Activated CD4-positive, alpha-beta T cell treated with anti-CD3 and anti-CD28 coated beads, Interleukin-2, amount 50 U/mL, for 48 hours (primary cell): ENCODE data around the gene GJB1.
"Not testable (repeated sequence)": the region's sequence is repeated elsewhere in the genome, so short reads cannot be mapped to it uniquely, and the experiment has no call there.

Experiments
- DNase-seq, 2 experiments: peaks; one replicate each; pipeline ENCODE4 v3.0.0-alpha.2; 2020

Gene GJB1

DNA sequence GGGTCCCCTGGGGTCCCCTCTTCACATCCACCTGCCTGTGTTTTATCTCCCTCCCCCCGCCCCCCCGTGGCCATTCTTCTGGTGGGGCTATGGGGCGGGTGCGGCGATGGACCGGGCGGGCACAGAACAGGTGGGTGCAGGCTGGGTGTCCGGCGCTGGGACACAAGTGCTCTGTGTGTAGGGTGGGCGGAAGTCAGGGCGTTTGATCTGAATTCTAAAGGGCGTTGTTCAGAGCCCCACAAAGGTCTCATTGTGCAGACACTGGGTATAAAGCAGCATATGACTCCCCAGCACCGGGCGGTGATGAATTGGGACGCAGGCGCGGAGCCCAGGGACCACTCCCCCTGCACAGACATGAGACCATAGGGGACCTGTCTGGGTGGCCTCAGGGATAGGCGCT, at the start of gene GJB1:
TSS of gene GJB1 (plus strand) at position 296 of the 400 bp plus-strand sequence. CDS start 484 bp downstream, outside the sequence.
- no peak for DNase-seq

DNA sequence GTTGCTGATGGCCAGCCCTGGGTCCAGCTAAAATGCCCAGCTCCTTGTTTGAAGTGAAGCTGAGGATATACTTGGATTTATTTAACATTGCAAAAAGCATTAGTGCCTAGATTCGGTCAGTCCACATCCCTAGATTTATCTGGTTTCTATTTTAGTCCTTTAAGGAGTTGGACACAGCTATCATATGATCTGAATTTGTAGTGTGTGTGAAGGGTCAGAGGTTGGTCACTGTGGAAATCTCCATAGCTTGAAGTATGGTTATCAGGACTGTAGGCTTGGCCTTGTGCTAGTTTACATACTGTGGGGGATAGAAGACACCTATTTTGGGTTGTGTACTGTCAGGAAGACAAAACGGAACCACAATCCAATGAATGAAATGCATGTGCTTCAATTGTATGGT, 49.6 kb upstream of the GJB1 start:
- DNase-seq, result no peak

DNA sequence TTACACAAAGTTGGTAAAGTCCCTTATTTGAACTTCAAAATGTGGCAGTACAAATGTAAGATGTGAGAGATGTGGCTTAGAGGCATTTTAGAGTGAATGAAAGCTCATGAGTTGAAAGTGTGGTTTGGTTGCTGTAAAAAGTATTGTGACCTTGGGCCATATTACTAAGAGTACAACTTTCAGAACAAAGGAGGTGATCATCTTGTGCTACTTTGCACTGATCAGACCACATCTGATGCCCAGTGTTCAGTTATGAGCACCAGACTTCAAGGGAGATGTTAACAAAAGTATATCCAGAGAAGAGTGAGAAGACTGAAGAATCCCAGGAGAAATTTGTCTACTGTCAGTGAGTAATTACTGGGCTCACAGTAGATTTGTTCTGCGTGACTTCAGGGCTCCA, 48.2 kb upstream of the GJB1 start:
- no peak for DNase-seq

DNA sequence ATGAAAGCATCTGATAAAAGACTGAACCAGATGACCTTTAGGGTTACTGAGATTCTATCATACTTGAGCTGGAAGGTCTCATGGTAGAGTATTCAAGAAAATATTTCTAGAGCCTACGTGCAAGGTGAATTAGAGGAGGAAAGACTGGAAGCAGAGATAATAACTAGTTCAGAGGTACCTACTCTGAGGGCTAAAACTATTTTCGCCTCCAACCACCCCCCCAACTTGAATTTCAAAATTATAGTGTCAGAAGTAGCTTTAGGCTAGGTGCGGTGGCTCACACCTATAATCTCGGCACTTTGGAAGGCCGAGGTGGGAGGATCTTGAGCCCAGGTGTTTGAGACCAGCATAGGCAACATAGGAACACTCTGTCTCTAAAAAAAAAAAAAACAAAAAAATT, 47.5 kb upstream of the GJB1 start:
- DNase-seq, result no peak

DNA sequence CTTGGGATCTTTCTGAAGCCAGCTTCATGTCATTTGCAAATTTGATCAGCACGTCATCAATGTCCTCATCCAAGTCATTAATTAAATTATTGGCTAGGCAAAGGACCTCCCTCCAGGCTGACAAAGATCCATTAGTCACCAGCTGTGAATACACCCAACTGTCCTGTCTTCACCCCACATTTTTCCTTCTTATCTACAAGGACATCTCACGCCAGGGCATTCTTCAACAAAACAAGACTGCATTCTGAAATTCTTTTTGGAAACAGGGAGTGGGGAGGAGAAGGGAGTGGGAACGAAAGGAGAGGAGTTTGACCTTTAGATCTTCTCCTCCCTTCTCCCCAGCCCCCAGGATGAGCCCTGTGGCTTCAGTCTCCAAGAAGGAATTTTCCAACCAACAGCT, 45.7 kb upstream of the GJB1 start:
- DNase-seq, result no peak

DNA sequence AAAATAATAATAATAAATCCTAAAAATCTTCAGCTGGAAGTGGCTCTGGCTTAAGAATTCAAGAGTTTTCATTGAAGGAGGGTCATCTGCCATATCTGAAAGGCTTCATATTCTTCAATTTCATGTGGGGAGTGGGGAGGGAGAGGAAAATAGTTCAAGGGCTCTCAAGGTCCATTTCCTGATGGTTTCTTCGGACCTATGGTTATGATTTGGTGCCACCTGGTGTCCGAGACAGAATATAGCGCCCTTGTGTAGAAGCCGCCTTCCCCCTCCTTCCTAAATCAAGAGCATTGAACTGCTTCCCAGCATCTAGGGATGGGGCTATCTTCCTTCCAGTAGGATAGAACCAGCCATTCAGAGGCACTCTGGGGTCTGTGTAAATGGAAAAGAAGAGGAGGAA, 44.1 kb upstream of the GJB1 start:
- DNase-seq, result peak; percentile 26 to 43

DNA sequence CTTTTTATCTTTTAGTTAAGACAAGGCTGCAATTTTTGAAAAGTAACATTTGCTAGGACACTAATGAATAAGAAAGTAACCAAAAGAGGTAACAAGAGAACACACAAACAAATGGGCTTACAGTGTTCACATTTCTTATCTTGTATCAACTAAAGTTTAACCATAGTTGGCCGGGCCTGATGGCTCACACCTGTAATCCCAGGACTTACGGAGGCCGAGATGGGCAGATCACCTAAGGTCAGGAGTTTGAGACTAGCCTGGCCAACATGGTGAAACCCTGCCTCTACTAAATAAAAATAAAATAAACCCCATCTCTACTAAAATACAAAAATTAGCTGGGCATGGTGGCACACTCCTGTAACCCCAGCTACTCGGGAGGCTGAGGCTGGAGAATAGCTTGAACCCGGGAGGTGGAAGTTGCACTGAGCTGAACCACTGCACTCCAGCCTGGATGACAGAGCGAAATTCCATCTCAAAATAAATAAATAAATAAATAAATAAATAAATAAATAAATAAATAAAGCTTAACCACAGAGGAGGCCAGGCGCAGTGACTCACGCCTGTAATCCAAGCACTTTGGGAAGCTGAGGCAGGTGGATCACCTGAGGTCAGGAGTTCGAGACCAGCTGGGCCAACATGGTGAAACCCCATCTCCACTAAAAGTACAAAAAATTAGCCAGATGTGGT, 42.3 kb upstream of the GJB1 start:
- not testable (repeated sequence) for DNase-seq

DNA sequence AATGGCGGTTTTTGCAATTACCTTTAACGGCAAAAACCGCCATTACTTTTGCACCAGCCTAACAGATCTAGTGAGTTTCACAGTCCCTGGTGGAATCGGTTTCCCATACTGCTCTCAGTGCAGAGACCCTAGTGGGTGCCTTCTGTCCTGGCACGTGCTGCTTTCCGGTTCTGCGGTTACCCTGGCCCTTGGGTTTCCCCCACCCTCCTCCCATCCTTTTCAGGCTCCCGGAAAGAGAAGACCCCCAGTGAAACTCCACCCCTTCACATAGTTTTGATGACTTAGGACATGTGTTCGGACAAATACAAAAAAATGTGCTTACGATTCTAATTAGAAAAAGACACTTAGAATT, 41.5 kb upstream of the GJB1 start:
- peak; percentile 51 to 57 for DNase-seq

DNA sequence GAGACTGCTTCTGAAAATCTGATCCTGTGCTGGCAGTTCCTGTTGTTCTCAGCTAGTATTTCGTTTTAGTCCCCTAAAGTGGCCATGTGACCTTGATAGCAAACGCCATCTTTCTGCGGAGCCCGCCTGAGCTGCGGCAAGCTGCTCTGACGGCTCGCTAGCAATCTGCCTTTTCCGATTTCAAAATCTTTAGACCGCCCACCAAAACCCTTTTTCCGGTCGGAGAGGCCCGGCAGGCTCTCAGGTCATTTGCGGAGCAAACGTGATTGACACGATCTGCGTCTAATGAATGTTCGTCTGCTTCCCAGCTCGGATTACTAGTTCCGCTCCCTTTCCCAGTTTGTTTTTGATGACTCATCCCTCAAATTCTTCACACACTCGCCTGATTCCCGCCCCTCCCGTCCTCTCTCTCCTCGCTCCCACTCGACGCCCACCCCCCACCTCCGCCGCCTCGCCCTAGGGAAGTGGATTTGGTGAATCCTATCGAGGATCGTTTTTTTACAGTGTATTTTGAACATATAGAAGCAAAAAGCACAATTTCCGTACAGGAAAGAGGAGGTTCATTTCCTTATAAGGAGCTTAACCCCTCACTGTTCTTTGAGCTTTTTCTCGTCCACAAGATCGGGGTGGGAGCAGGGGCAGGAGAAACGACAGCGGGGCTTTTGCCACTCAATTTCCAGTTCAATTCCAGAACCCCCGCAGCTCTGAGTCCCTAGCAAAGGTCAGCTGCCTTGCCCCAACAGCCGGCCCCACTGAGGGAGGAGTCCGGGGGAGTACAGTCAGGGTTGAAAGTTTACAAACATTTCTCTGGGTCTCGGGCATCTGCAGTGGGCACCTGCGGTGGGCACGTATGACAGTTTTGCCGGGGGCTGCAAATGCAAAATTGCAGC, 40.9 kb upstream of the GJB1 start:
- DNase-seq, result peak; percentile 75 to 82

DNA sequence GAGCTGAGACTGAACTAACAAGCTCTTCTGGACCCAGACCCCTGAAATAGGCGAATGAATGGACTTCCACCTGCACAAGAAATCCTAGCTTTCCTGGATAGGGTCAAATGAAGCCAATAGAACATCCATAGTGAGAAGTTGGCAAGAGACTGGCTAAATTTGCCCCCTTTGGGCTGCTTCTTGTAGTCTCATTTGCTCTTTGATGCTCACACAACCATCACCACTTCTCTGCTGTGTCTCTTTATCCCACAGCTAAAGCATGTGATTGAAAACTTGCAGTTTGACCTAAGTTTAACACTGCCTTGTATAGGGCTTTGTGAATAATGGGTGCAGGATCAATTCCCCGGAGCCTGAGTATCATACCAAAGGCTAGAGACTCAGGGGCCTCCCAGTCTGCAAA, 40.2 kb upstream of the GJB1 start:
- DNase-seq, result no peak

DNA sequence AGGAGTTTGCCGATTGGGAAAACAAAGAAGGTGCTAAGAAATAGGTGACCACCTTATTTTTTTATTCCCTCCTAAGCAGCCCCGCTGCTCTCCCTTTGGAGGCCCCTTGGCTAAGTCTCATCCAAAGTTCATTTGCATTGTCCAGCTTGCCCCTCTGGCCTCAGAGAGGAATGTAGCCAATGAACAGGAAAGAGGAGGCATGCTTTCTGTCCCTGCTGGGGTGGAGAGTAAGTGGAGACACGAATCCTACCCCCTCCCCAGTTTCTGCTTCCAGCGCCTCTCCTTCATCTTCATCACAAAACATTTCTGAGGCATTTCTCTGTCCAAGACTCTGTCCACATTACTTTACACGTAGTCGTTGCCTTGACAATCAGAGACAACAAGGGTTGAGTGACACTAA, 39.7 kb upstream of the GJB1 start:
- DNase-seq, result no peak

DNA sequence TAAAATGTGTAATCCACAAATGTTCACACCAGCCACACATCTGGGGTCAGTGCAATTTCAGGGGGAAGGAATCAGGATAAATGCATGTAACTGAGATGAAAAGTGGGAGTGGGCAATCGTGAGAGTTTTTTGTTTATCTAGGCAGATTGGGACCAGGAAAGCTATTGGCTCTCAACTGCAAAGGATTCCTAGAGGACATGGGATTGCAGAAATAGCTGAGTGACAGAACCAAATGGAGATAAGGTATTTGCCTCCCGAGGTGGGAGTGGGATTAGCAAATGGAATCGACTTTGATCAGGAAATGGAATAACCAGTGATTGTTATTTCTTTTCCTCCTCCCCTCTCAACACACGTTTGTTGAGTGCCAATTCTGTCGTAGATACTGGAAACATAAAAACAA, 38.9 kb upstream of the GJB1 start:
- DNase-seq, result no peak

DNA sequence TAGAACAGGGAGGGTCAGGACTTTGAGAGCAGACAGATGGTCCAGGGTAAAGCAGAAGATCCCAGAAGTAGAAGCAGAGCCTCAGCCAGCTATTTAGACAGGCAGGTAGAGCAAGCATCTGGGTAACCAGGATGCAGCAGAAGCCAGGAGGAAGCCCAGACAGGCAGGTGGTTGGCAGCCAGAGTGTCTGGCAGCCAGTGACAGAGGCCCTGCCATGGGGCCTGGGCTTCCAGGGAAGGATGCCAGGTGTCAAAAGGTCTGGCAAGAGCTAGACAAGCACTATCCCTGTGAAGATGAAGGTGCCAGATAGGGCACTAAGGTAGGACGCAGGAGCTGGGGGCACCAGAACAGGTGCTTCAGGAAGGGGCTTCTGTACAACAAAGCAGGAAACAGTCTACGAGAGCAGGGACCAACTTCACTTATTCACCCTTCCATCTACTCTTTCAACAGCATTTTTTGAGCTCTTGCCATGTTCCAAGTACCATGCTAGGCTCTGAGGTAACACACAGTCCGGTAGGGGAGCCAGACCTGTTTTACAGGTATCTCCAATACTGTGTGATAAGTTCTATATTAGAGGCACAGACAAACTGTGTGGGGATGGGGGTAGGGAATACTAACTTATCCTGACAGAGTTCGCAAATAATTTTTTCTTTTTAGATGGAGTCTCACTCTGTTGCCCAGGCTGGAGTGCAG, 38.1 kb upstream of the GJB1 start:
- no peak for DNase-seq

DNA sequence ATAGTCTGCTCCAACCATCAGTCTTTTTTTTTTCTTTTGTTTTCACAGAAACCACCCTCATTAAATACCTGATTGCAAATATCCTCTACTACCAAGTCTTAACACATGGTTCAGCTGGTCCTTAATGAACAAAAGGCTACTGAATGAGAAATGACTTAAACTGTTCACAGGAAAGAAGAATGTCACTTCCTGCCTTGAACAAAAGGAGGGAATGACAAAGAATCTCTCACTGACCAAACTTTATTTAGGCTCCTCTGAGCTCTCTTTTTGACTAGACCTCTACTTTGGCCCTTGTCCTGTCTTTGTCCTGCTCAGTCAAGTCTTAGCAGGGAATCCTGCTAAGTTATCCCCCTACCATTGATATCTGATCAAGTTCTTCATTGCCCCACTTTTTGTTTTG, 31.8 kb upstream of the GJB1 start:
- no peak for DNase-seq

DNA sequence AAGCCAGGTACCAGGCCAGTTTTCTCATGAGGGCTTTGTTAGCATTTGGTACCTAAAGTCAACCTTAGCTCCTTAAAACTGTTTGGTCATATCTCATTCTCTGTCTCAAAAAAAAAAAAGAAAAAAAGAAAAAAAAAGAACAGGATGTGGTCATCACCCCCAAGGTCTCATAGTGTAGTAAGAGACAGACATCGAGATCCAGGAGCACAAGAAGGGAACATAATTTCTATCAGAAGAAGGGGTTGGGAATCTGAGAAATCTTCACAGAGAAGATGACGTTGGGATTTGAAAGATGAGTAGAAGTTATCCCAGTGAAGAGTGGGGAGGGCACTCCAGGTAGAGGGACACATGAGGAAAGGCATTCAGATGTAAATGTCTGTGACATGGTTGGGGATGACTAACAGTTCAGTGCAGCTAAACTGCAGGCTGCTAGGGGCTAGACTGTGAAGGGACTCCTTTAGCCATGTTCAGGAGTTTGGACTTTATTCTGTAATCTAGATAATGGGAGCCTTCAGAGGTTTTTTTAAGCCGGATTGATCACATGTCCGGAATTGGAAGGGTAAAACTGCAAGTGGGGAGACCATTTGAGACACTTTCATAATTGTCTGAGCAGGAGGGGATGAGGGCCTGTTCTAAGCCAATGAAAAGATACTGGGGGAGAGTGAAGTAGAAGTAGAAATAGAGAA, 26.9 kb upstream of the GJB1 start:
- peak in 1 of 2 experiments; percentile 18 for DNase-seq

DNA sequence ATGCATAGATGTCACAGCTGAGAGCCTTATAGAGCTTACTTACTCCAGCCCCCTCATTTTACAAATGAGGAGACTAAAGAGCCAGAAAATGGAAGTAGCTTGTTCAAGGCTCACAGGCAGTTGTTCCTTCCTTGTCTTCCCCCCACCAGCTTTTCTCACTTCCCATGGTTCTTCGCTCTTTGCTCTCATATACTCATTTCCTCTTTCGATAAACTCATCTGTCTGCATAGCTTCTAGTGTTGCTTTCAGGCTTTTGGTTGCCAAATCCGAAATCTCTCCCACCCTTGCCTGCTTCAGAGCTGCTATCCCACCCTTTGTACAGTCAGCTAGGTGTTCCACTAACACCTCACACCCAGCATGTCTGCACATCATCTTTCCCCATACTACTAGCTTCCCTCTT, 25.0 kb upstream of the GJB1 start:
- peak in 1 of 2 experiments; percentile 10 for DNase-seq

DNA sequence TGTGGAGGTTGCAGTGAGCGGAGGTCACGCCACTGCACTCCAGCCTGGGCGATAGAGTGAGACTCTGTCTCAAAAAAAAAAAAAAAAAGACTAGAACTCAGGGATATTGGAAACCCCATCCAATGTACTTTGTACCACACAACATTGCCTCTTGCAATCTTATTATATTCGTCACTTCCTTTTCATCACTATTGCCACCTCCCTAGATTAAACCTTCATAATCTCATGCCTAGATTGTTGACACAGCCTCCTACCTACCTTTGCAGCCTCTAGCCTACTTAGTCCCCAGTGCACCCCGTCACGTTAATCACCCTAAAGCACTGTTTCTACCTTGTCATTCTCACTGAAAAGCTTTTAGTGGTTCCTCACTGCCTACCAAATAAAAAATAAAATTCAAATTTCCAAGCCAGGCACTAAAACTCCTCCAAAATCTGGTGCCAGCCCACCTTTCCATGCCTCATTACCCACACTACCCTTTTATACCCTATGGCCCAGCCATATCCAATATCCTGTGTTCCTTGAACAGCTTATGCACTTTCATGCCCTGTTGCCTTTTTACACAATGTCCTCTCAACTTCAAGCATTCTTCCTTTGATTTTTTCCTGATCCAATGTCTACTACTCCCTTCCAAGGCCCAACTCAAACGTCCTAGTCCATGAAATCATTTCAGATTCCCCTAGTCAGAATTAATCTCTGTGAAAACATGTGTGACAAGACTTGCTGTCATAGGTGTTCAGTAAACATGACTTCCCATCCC, 23.6 kb upstream of the GJB1 start:
- no peak for DNase-seq

DNA sequence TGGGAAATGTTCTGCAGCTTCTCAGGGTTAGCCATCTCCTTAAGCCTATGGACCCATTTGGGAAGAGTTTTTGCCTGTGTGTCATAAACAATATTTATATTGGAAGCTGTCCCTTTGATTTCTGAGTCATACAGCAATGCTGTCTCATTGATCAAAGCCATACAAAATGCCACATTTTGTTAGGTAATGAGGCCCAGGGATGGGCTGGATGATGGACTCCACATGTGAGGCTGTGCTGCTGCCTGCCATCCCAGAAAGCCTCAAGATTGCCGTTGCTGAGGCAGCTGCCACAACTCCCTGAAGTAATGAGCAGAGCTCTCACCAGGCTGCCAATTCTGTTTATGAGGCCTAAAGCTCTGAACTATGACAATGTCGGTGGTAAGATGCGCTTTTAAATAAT, 12.2 kb upstream of the GJB1 start:
- DNase-seq, result no peak

DNA sequence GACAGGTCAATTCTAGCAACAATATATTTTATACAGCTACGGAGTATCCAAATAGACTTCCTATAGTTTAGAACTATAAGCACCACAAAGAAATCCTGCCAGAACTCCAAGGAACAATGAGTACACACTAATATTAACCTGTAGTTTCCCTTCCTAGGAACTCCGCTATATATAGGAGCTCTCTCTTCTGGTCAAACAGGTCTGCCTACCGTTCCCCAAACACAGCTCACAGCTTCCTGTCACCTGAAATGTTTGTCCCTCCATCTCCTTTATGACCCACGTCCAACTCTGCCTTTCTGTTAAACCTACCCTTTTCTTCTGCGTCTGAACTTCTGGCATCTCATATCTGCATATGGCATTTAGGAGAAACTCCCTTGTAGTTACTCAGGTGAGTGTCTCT, 10.5 kb upstream of the GJB1 start:
- no peak for DNase-seq

DNA sequence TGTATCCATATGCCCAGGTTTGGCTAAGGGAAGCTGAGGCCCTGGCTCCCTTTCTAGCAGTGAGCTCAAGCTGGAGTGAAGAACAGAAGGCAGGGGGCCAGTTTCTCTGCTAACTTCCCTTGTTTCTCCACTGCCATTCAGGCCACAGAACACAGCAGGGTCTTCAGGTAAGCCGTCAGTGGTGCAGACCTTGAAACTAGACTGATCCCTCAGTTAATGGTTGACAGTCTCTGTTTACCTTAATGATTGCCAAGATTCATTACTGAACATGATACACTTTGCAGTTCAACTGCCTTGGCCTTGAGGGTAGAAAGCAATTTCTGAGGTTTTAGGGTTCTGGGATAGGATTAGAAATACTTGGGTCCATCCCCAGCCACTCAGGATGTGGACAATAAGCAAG, 8.9 kb upstream of the GJB1 start:
- no peak for DNase-seq

DNA sequence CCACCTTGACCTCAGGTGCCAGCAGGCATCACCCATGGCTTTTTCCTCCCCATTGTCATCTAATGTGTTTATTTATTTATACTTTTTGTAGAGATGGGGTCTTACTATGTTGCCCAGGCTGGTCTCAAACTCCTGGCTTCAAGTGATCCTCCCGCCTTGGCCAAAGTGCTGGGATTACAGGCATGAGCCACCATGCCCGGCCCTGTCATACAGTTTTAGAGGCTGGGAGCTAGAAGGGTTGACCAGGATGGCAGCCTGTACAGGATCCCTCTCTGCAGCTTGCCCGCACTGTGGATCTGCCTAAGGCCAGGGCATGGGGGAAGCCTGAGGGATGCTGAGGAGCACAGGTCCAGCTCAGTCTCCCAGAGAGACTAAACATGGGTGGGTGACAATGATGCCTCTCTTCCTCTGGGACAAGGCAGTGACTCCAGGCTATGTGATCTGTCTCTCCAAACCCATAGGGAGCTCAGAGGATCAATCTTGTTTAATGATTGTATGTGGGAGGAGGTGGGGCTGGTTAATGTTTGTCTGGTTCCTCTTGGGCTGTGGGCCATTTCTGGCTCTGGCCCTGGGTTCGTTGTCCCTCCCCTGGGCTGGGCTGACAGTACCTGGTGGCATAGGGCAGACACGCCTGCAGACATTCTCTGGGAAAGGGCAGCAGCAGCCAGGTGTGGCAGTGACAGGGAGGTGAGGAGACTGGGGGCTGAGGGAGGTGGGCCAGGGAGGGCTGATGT, 8.3 kb upstream of the GJB1 start:
- DNase-seq, result no peak
